K562 (cell line): ENCODE measurements around the gene IKZF3.

Source experiments
- BRF2 ChIP-seq: IDR thresholded peaks from 3 replicates; pipeline ENCODE4 v1.6.1; 2011; ENCODE audit warnings: borderline replicate concordance, mild to moderate bottlenecking; ENCODE audit not compliant: insufficient read length, insufficient read depth
- CTCF ChIP-seq, 3 experiments: IDR thresholded peaks in 2 of 3; conservative IDR thresholded peaks in 1 of 3; 2 replicates each; pipeline ENCODE4 v1.5.1; 2011 to 2012; ENCODE audit warnings: low read length in 3 of 3, mild to moderate bottlenecking in 3 of 3, control low read depth in 2 of 3, improper control_type of control experiment in 1 of 3, inconsistent platforms in 1 of 3, low read depth in 1 of 3, mixed read lengths in 1 of 3, moderate library complexity in 1 of 3; ENCODE audit not compliant: insufficient read depth in 2 of 3
- ELK1 ChIP-seq: sonication (generic); formaldehyde crosslinking; IDR thresholded peaks from 2 replicates; pipeline ENCODE4 v1.8.1; 2022; ENCODE audit warnings: missing genetic modification reagents
- RBM14 ChIP-seq: fragments of 200-400 bp; formaldehyde crosslinking; IDR thresholded peaks from 2 replicates; pipeline ENCODE4 v1.6.1; 2018; ENCODE audit warnings: low read depth, mild to moderate bottlenecking, low read length, moderate library complexity, borderline replicate concordance; ENCODE audit not compliant: insufficient read depth
- RFX5 ChIP-seq: IDR thresholded peaks from 2 replicates; pipeline ENCODE4 v1.6.1; 2011; ENCODE audit warnings: low read depth, mild to moderate bottlenecking, improper control_type of control experiment, low read length
- SMAD1 ChIP-seq: fragments of 150-350 bp; IDR thresholded peaks from 2 replicates; pipeline ENCODE4 v1.6.1; 2014; ENCODE audit warnings: low read length, low read depth; ENCODE audit not compliant: partially characterized antibody
- YY1 ChIP-seq, 3 experiments: IDR thresholded peaks; 2 replicates each; pipeline ENCODE4 v1.6.1; 2011; ENCODE audit warnings: low read length in 2 of 3, mild to moderate bottlenecking in 2 of 3, moderate library complexity in 2 of 3, borderline replicate concordance in 1 of 3, control low read depth in 1 of 3, low read depth in 1 of 3; ENCODE audit not compliant: insufficient read depth in 3 of 3, insufficient replicate concordance in 2 of 3, control insufficient read depth in 1 of 3, insufficient read length in 1 of 3; ENCODE audit errors: extremely low read depth in 1 of 3
- ZFP30 ChIP-seq: fragments of 250-450 bp; sonication (Bioruptor Pico); IDR thresholded peaks from 2 replicates; pipeline ENCODE4 v1.8.0; 2022; ENCODE audit warnings: moderate library complexity, mild to moderate bottlenecking, inconsistent platforms, borderline replicate concordance
- ZNF311 ChIP-seq: fragments of 250-450 bp; sonication (Bioruptor Pico); IDR thresholded peaks from 2 replicates; pipeline ENCODE4 v1.4.0; 2020; ENCODE audit warnings: mild to moderate bottlenecking, moderate library complexity

GRCh38 chr17:39742126-39742855 is 121.8 kb downstream of the IKZF3 start:
- TF ChIP-seq ZNF311, result no peak
- no peak for TF ChIP-seq ELK1 (CRISPR knock-in tag)
- TF ChIP-seq RBM14, result no peak
- no peak for TF ChIP-seq RFX5
- no peak for TF ChIP-seq ZFP30 (CRISPR knock-in tag)
- no peak for TF ChIP-seq YY1 (IDR thresholded peaks at IDR 0.05; ENCODE audit: borderline replicate concordance in 1 of 3, control insufficient read depth in 1 of 3, extremely low read depth in 1 of 3, insufficient read depth in 3 of 3, insufficient read length in 1 of 3, insufficient replicate concordance in 2 of 3, low read depth in 1 of 3, low read length in 2 of 3)
- no peak for TF ChIP-seq CTCF (IDR thresholded peaks at IDR 0.05 in 2 of 3, conservative IDR thresholded peaks at IDR 0.05 in 1 of 3; ENCODE audit: insufficient read depth in 2 of 3, low read depth in 1 of 3, low read length in 3 of 3)
- TF ChIP-seq SMAD1, result no peak
- TF ChIP-seq BRF2, result no peak
